Choroid plexus epithelial cell (primary cell): ENCODE data around the gene TRIM65.
A peak's percentile ranks its signal among the peaks of the same experiment; 100 is the strongest.
"Not testable (repeated sequence)": the region's sequence is repeated elsewhere in the genome, so short reads cannot be mapped to it uniquely, and the experiment has no call there.

Experiments used
- DNase-seq: peaks from one replicate; pipeline ENCODE4 v3.0.0-alpha.2; 2010; ENCODE audit warnings: low read depth
- H3K4me3 ChIP-seq: 2 replicates; pipeline ENCODE4 v1.5.1; 2011; ENCODE audit warnings: low read depth, mild to moderate bottlenecking, control low read depth, low read length, moderate library complexity
- TF ChIP-seq, protein P1 (sequence below): conservative IDR thresholded peaks from 2 replicates; pipeline ENCODE4 v1.5.1; 2011; ENCODE audit warnings: low read depth, mild to moderate bottlenecking, control low read depth, inconsistent platforms, low read length, moderate library complexity

Gene TRIM65

DNA sequence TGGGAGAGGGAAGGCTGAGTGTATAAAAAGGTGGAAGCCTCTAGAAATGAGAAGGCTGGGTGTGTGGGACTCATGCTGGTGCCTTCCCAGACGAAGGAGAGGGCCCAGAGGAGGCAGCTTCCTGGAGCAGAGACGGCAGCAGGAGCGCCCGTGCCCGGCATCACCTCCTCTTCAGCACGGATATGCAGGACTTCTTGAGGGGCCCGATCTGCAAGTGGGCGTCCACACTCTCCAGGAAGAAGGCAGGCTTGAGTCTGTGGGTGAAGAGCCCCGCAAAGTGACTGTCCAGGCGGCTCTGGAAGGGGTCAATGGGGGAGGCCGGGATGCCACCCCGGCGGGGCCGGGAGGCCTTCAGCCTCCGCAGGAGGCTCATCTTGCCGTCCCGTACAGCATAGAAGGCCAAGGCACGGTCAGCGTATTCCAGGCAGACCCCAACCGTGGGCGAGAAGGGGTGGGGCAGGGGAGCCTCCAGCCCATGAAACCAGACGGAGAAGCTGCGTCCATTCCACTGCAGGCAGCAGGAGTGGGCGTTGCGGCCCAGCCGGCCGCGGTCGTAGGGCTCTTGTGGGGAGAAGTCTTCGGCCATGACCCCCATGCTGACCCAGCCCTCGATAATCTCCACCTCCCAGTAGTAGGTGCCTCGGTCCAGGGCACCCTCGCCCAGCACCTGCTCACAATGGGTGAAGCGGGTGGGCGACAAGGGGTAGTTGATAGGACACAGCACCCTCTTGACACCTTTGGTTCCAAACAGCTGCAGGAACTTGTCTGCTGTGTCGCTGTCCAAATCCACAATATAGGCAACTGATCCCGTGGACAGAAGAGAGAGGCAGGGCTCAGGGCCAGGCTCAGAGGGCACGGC, 22.2 kb downstream of the TRIM65 start:
- H3K4me3 ChIP-seq: no peak overlapping the region
- TF ChIP-seq, protein P1, sequence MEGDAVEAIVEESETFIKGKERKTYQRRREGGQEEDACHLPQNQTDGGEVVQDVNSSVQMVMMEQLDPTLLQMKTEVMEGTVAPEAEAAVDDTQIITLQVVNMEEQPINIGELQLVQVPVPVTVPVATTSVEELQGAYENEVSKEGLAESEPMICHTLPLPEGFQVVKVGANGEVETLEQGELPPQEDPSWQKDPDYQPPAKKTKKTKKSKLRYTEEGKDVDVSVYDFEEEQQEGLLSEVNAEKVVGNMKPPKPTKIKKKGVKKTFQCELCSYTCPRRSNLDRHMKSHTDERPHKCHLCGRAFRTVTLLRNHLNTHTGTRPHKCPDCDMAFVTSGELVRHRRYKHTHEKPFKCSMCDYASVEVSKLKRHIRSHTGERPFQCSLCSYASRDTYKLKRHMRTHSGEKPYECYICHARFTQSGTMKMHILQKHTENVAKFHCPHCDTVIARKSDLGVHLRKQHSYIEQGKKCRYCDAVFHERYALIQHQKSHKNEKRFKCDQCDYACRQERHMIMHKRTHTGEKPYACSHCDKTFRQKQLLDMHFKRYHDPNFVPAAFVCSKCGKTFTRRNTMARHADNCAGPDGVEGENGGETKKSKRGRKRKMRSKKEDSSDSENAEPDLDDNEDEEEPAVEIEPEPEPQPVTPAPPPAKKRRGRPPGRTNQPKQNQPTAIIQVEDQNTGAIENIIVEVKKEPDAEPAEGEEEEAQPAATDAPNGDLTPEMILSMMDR: no peak

DNA sequence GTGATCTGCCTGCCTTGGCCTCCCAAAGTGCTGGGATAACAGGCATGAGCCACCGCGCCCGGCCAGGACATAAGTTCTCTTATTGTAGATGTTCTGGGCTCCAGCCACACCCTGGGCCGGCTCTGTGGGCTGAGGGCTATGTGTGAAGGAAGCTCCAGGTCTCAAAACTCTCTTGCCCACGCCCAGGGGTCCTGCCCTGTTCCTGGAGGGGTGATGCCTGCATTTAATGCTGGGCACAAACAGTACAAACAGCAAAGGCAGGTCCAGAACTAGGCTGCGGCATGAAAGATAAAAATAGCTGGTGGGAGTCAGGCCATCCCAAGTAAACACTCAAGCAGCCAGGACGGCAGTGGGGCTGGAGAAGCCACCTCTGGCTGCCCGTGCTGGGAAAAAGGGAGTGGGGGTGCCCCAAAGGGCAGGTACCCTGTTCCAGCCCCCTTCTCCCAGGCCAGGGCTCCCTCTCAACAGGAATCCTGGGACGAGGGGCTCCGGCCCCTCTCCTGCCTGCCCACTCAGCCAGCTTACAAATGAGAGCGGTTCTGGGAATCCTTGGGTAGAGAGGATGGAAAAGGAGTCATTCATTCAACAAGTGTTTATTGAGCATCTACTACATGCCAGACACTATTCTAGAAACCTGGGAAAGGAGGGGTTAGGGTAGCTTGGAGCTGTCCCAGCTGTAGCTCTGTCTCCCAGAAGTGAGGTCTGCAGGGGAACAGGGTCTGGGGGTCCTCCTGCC, 23.0 kb downstream of the TRIM65 start:
- TF ChIP-seq, protein P1: no peak
- DNase-seq: no peak
- H3K4me3 ChIP-seq: no peak overlapping the region

More for the DNA sequence above, 22.2 kb downstream of the TRIM65 start:
- DNase-seq: no peak

DNA sequence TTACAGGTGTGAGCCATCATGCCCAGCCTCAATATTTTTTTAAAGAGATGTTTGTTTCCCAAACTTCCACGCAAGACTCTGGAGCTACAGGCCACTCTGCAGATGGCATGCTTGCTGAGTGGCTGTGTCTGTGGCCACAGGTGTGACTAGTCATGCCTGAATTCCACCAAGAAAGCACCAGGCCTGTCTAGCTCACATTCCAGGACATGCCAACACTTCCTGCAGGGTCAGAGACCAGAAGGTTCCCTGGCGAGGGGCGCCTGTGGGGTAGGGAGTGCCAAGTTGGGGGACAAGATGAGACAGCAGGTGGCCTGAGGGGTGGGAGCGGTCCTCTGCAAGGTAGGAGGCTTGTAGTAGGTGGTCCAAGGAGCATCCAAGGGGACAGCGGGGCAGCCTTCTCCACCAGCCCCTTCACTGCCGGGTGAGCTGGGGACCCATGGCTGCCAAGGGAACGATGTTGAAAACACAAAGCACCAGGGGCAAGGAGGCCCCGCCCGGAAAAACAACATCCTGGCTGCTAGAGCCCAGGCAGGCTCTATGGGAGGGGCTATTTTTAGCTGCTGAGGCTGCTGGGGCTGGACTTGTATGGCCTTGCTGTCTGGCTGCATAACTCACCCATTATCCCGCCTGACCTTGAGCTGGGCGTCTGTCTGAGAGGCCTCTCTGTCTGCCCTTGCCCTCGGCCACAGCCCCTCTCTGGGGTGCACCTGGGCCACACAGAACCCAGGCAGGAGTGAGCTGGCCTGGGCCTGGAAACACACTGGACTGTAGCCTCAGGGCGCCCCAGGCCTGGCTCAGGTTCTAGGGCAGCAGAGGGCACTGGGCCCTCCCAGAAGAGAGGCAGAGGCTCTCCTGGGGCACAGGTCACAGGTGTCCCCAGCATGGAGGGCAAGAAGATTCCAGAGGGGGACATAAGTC, 24.1 kb downstream of the TRIM65 start:
- DNase-seq: peak; percentile 86
- no peak overlapping the region for H3K4me3 ChIP-seq
- TF ChIP-seq, protein P1: no peak

DNA sequence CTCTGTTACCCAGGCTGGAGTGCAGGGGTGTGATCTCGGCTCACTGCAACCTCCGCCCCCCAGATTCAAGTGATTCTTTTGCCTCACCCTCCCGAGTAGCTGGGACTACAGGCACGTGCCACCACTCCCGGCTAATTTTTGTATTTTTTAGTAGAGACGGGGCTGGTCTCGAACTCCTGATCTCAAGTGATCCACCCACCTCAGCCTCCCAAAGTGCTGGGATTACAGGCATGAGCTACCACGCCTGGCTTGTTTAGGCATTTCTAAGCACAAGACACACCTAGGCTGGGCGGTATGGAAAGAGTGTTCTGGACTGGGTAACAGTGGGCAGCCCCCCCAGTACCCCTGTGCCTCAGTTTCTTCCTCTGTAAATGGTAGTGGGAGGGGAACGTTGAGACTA, 26.5 kb downstream of the TRIM65 start:
- not testable (repeated sequence) for H3K4me3 ChIP-seq, DNase-seq

DNA sequence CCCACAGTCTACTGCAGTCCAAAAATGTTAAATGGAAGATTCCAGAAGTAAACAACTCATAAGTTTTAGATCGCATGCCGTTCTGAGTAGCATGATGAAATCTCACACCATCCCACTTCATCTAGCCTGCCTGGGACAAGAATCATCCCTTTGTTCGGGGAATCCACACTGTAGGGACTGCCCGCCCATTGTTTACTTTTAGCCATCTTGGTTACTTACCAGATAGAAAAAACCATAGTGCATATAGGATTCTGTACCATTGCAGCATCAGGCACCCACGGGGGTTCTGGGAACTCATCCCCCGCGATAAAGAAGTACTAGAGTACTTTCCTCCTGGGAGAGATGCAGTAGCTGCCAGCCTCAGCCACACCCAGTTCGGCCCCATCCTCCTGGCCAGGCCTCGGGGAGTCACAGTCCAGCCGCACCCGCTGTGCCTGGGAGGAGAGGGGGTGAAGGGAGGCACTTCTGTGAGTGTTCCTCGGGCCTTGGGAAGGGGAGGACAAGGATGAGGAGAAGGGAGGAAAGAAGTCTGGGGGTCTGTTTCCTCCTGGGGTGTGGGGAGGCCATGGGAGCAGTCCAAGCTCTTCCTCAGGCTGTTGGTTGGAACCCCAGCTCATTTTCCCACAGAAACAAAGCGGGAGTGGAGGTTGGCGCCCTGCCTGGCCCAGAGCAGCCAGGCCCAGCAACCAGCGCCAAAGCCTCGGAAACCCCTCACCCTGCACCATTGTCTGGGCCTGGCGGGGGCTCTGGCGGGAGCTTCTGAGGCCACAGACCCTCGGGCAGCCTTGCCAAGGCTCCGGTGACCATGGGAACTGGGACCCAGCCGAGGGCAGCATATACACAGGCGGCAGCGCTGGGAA, 27.2 kb downstream of the TRIM65 start:
- TF ChIP-seq, protein P1: no peak
- no peak overlapping the region for H3K4me3 ChIP-seq

DNA sequence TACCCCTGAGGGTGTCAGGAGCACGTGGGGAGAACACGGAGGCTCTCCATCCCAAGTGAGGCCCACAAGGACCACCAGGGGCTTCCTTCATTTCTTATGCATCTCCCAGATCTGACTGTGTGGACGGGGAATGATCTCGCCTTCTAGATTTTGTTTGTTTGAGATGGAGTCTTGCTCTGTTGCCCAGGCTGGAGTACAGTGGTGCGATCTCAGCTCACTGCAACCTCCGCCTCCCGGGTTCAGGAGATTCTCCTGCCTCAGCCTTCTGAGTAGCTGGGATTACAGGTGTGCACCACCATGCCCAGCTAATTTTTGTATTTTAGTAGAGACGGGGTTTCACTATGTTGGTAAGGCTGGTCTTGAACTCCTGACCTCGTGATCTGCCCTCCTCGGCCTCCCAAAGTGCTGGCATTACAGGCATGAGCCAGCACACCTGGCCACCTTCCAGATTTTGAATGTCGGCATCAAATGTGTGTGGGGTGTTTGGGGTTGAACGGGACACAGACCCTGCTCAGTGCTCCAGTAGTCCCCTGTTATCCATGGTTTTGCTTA, 27.9 kb downstream of the TRIM65 start:
- not testable (repeated sequence) for DNase-seq, H3K4me3 ChIP-seq

More for the DNA sequence above, 27.2 kb downstream of the TRIM65 start:
- no peak for DNase-seq

DNA sequence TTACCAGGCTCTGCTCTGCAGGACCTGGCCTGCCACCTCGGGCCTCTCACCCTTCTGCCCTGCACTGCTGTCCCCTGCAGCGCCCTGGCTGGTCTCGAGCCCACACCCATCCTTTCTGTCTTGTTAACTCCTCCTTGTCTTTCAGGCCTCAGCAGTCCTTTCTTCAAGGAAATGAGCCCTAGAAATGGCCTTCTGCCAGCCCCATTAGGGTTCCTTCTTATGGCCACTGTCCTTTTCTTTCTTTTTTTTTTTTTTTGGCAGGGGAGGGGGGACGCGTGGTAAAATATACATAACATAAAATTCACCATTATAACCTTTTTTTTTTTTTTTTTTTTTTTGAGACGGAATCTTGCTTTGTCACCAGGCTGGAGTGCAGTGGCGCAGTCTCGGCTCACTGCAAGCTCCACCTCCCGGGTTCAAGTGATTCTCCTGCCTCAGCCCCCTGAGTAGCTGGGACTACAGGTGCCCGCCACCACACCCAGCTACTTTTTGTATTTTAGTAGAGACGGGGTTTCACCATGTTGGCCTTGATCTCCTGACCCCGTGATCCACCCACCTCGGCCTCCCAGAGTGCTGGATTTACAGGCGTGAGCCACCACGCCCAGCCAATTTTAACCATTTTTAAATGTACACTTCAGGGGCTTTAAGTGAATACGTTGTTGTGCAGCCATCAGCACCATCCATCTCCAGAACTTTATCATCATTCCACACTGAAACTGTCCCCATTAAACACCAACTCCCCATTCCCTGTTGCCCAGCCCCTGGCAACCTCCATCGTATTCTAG, 31.2 kb downstream of the TRIM65 start:
- not testable (repeated sequence) for H3K4me3 ChIP-seq, DNase-seq

DNA sequence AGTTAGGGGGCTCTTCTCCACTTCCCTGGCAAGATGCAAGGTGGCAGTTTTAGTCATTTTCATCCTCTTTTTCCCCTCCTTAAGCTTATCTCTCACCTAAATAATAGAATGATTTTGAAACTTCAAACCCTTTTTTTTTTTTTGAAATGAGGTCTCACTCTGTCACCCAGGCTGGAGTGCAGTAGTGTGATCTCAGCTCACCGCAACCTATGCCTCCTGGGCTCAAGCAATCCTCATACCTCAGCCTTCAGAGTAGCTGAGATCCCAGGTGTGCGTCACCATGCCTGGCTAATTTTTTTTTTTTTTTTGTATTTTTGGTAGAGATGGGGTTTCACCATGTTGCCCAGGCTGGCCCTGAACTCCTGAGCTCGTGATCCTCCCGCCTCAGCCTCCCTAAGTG, 31.9 kb downstream of the TRIM65 start:
- DNase-seq, H3K4me3 ChIP-seq: not testable (repeated sequence)
